Ecto neural progenitor cell (in vitro differentiated cells): ENCODE results near the gene OR5K3.
A peak's percentile ranks its signal among the peaks of the same experiment; 100 is the strongest.
"Not testable (repeated sequence)": the region's sequence is repeated elsewhere in the genome, so short reads cannot be mapped to it uniquely, and the experiment has no call there.

ENCODE experiments used
- DNase-seq: peaks from one replicate; pipeline ENCODE4 v3.0.0-alpha.2; 2018; ENCODE audit warnings: low spot score

OR5K3 gene, protein sequence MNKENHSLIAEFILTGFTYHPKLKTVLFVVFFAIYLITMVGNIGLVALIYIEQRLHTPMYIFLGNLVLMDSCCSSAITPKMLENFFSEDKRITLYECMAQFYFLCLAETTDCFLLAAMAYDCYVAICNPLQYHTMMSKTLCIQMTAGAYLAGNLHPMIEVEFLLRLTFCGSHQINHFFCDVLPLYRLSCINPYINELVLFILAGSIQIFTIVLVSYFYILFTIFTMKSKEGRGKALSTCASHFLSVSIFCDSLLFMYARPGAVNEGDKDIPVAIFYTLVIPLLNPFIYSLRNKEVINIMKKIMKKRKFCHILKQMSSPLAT

DNA sequence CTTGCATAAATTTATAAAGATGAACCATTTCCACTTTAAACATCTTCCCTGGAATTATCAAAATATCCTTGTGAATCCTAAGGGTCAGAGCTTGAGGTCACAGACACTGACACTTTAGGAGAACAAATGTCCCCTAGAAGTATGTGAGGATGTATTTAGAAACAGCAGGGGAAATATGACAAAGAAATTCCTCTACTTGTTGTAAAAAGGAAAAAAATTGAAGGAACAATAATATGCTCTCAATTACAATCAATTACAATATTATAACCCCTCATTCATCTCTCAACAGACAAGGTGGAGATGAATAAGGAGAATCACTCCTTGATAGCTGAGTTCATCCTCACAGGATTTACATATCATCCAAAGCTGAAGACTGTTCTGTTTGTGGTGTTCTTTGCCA is at the start of gene OR5K3:
OR5K3 (plus strand) TSS at position 301 of the 400 bp plus-strand sequence; CDS start at position 301, 0 bp downstream.
- no peak for DNase-seq

DNA sequence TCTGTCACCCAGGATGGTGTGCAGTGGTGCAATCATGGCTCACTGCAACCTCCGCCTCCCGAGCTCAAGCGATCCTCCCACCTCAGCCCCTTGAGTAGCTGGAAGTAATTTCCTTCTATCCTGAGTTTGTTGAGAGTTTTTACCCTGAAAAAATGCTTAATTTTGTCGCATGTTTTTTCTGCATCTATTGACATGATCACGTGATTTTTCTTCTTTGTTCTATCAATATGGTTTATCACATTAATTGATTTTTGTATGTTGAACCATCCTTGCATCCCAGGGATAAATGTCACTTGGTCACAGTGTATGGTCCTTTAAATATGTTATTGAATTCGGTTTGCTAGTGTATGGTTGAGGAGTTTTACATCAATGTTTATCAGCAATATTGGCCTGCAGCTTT is 48.7 kb upstream of the OR5K3 start:
- DNase-seq = no peak

DNA sequence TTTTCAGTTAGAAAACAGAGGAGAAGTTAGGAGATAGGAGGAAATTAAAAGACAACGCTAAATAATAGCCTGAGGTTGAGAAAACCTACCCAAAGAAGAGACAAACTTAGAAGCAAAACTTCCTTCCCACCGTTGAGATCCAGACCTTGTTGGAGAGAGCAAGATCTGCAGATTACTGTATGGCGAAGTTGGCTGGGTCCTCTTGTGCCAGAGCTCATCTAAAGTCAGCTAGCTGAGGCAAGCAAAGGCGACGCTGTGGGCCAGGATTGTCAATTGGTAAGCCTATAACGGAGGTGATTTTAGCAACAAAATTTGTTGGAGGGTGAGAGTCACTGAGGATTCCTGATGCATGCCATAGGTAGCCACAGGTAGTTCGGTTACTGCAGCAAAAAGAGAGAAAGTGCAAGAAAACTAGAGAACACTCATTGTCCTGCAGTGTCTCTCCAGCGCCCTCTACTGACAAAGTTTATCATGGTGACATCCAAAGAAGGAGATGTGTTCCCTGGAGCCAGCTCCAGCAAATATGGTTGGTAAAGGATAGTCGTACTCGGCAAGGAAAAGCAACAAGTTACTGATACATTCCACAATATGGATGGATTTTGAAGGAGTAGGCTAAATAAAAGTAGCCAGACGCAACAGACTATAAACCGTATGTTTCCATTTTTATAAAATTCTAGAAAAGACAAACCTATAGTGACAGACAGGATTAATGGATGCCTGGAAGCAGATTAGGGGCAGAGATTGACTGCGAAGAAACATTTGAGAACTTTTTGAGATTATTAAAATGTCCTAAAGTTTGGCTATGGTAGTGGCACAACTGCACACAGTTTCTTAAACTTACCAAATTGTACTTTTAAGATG is 46.6 kb upstream of the OR5K3 start:
- DNase-seq = peak; percentile 55

DNA sequence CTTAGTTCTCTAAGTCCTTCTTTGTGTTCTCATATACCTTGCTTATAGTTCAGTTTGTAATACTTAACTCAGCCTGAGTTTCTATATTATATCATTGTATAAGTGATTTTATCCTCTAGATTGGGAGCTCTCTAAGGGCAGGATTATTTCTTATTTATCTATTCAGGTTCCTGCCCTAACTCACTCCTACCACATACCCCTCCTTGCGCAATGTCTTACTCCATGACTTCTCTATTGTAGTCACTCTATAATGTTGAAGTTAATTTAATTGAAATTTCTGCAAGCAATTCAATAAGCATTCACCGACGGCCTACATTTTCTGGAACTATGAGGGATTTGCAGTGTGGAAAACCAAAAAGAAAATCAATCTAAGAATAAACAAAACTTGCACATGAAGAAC is 40.4 kb upstream of the OR5K3 start:
- DNase-seq = no peak

DNA sequence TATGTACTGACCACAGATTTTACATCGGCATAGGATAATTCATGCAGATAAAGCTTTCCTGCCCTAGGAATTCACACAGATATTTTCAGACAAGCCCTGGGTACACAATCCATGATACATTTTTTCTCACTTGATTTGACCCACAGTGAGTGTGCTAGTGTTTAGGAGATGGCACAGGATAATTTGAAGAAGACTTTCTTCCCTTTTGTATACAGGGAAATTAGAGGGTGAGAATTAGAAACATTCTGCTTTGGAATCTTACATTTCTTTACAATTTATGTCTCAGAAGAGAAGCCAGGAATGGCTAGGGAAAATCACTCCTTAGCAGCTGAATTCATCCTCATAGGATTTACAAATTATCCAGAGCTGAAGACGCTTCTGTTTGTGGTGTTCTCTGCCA is 36.9 kb upstream of the OR5K3 start, which contains the start of gene OR5K4:
OR5K4 (plus strand) TSS at position 301 of the 400 bp plus-strand sequence; CDS start at position 301, 0 bp downstream.
- DNase-seq = no peak

DNA sequence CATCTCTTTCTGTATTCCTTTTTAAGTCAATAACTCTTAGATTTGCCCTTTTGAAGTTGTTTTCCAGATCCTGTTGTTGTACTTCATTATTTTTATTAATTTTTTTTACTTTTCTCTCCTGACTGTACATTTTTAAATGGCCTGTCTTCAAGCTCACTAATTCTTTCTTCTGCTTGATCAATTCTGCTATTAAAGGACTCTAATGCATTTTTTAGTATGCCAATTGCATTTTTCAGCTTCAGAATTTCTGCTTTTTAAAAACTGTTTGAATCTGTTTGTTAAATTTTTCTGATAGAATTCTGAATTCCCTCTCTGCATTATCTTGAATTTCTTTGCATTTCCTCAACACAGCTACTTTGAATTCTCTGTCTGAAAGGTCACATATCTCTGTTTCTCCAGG is 31.2 kb upstream of the OR5K3 start:
- DNase-seq = no peak

DNA sequence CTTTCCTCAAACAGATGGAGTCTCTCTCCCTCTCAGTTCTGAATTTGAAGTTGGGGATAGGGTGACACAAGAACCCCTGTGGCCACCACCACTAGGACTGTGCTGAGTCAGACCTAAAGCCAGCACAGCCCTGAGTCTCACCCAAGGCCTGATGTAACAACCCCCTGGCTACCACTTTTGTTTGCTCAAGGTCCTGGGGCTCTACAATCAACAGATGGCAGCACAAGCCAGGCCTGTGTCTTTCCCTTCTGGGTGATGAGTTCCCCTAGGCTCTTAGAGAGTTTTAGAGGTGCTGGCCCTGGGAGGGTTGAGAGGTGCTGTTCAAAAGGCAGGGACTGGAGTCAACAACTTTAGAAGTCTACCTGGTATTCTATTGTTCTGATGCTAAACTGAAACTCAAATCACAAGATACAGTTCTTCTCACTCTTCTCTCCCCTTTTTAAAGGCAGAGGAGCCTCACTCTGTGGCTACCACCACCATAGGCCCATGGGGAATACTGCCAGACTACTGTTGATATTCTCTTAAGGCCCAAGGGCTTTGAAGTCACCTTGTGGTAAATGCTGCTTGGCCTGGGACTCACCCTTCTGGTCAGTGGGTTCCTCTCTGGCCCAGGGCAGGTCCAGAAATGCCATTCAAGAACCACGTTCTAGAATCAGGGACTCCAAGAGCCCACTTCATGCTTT is 30.3 kb upstream of the OR5K3 start:
- DNase-seq = no peak

DNA sequence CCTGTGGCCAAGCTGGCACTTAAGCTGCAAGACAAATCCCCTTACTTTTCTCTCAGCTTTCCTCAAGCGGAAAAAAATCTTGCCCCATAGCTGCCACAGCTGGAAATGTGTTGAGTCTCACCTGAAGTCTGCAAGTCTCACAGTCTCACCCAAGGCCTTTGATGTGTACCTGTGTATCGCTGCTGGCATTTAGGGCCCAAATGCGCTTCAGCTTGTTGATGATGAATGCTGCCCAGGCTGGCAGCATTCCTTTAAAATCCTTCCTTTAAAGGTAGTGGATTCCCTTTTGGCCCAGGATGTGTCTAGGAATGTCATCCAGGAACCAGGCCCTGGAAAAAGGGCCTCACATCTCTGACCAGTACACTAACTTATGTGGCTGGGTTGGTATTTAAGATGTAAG is 29.8 kb upstream of the OR5K3 start:
- DNase-seq = no peak

DNA sequence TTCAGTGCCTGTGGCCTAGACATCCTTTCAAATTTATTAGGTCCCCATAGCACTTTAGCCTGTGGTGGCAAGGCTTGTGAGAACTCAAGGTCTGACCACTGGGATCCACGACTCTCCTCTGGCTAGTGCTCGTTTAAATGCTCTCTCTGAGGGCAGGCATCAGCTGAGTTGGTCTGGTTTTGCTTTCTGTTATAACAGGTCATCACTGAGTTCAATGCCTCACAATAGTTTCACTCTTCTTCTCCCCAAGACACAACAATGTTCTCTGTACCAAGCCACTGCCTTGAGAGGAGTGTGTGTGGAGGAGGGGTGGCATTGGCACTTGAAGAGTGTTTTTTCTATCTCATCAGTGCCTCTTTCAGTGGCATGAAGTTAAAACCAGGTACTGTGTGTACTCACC is 29.2 kb upstream of the OR5K3 start:
- no peak for DNase-seq

DNA sequence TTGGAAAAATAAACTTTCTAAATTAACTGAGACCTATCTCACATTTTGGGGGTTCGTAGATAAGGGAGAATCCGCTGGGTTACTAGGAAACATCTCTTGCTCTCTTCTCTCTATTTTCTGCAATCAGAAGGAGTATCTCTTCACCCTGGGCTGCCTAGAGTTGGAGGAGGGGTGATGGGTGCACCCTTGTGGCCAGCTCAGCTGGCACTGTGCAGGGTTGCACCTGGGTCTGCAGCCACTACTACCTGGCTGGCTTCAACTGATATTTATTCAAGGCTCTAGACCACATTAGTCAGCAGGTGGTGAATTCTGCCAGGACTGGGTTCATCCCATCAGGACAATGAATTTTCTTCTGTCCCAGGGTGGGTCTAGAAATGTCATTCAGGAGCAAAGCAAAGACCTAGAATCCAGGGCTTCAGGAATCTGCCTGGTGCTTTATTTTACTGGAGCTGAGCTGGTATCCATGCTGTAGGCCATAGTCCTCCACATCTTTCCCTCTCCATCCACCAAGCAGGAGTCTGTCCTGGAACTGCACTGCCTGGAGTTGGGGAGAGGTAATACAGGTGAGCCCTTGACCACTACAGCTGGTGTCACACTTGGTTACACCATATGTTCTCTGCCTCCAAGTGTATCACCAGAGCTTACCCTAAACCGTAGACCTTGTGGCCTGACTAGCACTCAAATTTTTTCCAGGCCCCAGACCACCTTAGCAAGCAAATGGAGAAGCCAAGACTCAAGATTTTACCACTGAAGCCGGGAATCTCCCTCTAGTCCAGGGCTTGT is 22.8 kb upstream of the OR5K3 start:
- DNase-seq = no peak

DNA sequence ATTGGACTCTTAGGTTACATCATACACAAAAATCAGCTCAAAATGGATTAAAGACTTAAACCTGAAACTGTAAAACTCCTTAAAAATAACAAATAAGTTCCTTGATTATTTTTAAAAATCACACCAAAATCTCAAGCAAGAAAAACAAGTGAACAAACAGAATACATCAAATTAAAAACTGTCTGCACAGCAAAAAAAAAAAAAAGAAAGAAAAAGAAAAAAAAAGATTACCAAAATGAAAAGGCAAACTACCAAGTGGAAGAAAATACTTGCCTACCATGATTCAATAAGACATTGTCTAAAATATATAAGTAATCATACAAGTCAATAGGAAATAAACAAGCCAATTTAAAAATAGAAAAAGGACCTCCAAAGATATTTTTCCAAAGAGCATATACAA is 19.3 kb upstream of the OR5K3 start:
- no peak for DNase-seq

DNA sequence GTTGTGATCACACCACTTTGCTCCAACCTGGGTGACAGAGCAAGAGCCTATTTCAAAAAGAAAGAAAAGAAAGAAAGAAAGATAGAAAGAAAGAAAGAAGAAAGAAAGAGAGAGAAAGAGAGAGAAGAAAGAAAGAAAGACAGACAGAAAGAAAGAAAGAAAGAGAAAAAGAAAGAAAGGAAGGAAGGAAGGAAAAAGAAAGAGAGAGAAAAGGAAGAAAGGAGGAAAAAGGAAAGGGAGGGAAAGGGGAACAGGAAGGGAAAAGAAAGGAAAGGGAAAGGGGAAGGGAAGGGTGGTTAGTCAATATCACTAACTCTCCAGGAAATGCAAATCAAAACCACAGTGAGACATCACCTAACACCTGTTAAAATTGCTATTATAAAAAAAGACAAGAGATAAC is 18.6 kb upstream of the OR5K3 start:
- no peak for DNase-seq

DNA sequence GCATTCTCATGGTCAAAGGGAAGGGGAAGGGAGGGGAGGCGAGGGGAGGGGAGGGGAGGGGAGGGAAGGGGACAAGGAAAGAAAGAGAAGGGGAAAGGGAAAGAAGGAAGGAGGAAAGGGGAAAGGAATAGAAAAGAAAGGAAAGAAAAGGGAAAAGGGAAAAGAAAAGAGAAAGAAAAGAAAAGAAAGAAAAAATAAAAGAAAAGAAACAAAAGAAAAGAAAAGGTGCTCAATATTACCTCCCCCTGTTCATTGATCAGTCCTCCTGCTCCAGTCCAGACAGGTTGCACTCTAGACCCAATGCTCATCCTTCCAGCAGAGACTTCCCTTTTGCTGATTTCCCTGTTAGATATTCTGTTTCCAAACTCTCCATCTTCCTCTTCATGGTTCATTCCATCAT is 18.0 kb upstream of the OR5K3 start:
- no peak for DNase-seq

DNA sequence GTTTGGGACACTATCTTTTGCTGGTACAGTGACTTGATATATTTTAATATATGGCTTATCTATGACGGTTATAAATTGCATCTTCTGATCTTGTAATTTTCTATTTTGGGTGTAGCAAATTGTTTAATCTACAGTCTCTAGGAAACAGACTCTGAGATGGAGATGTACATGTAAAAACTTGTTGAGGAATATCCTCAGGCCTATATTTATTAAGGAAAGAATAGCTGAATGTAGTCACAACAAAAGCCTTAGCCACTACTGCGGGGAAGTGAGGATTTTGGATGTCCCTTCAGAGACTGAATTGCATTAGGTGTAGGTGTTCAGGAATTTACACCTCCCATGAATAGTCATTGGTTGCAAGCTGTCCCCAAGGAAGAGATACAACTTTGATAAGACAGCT is 13.8 kb upstream of the OR5K3 start:
- no peak for DNase-seq

DNA sequence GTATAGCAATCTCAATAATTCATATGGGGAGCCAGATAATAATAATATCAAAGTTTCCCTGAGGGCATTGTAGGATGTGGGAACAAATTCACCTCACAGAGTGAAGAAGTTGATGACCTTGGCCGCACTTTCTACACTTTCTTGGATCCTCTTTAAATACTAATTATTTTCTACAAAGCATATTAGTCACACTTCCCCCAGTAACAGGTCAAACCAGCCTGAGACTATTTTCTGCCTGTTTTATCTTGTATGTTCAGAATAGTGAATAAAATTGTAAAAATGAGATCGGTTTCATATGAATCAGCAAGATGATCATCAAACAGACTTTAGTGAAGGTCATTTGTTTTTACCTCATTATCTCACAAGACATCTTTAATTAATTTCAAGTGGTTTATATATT is 2.3 kb upstream of the OR5K3 start:
- no peak for DNase-seq

DNA sequence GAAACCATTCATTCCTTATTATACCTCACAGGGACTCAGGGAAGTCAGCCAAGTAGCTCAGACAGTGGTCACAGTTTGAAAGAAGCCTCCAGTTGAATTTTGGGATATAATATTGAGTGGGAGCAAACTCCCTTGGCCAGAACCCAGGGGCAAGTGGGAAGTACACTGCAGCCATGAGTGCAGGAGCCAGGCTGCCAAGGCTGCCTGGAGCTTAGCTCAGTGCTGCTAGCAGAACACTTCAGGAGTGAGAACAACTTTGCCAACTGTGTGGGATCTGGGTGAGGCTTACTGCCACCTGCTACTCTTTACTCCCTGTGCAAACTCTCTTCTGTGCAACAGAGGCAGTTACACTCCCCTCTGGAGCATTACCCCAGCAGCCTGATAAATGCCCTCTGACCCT is 4.6 kb downstream of the OR5K3 start:
- DNase-seq = no peak

DNA sequence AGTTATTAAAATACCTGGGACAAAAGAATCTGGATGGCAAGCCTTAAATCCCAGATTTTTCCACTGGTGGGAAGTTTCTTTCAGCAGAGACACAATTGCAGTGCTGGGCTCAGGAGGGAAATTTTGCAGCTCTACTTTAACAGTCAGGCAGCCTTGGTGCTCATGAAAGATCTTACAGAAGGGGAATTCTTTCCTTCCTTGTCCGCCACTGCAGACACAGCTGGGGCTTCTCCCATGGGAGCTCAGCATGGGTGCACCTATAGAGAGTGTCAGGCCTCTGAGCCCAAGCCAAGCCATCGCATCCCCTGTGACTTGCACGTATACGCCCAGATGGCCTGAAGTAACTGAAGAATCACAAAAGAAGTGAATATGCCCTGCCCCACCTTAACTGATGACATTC is 6.0 kb downstream of the OR5K3 start:
- not testable (repeated sequence) for DNase-seq

DNA sequence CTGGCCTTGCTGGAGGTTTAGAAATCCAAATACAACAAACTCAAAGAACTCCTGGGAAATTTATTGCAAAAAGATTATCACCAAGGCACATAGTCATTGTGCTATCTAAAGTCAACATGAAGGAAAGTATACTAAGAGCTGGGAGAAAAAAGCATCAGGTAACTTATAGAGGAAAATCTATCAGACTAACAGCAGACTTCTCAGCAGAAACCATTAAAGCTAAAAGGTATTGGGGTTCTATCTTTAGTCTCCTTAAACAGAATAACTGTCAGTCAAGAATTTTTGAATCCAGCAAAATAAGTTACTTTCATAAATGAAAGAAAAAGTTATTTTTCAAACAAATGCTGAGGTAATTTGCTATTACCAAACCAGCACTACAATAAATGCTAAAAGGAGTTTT is 8.0 kb downstream of the OR5K3 start:
- DNase-seq = no peak

DNA sequence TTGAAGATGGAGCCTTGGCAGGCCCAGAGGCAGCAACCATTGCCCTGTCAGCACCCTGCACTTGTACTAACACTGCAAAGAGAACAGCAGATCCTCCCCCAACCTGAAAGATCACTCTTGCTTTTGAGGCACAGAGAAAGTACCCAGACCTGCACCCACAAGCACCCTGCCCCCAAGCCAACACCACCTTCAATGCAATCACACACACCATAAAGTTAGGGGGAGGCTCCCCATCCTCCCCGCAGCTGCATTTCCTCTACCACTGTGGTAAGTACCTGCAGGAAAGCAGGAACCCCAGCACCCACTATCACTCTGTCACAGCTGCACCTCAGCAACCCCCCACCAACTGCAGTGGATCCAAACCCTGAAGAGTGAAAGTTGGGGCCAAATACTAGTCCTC is 12.0 kb downstream of the OR5K3 start:
- no peak for DNase-seq

DNA sequence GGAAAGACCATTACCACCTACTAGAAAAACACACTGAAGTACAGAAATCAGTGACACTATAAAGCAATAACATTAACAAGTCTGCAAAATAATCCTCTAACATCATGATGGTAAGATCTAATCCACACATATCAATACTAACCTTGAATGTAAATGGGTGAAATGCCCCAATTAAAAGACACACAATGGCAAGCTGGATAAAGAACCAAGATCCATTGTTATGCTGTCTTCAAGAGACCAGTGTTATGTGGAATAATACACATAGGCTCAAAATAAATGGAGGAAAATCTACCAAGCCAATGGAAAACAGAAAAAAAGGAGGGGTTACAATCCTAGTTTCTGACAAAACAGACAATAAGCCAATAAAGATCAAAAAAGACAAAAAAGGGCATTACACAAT is 13.5 kb downstream of the OR5K3 start:
- DNase-seq = no peak

DNA sequence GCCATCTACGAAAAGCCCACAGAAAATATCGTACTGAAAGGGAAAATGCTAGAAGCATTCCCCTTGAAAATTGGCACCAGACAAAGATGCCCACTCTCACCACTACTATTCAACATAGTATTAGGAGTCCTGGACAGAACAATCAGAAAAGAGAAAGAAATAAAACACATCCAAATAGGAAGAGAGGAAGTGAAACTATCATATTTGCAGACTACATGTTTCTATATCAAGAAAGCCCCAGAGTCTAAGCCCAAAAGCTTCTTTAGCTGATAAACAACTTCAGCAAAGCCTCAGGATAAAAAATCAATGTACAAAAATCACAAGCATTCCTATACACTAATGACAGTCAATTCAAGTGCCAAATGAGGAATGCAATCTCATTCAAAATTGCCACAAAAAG is 15.6 kb downstream of the OR5K3 start:
- no peak for DNase-seq

DNA sequence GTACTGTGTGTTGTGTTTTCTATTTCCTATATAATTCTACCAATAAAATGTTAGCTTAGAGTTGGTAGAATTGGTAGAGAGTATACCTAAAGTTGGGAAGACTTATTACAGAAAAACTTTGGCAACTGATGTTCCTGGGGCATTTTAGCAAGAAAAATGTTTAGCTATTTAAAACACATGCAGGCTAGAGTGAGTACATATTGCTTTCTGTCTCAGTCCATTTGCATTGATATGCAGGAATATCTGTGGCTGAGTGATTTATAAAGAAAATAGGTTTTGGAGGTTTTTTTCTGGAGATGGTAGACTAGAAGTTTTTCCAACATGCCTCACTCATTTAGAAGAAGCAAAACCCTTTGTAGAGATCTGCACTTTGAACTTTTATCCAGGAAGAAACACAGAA is 42.1 kb downstream of the OR5K3 start:
- no peak for DNase-seq
